Gastrocnemius medialis (tissue), 4 donors: ENCODE data around the gene ICAM5. TPM values are rescaled to one million over a fixed set of nuclear protein-coding genes. Genes with fewer than 3 reads are reported as not detected.

Experiments used
- ATAC-seq, 2 donors: fragments of 150-250 bp; one replicate each; pipeline ENCODE4 v1.9.1; 2016
- DNase-seq, 2 donors: peaks; one replicate each; pipeline ENCODE4 v3.0.0-alpha.2; 2019
- H3K27ac ChIP-seq, 4 donors: fragments of 200-600 bp; sonication (generic); 1 replicate in 1 of 4; 2 replicates in 3 of 4; pipeline ENCODE4 v1.5.1; 2016 to 2018; ENCODE audit warnings: mild to moderate bottlenecking in 2 of 4, moderate library complexity in 1 of 4
- H3K27me3 ChIP-seq, 3 donors: fragments of 200-600 bp; sonication (generic) in 2 of 3; 1 replicate in 1 of 3; 2 replicates in 2 of 3; pipeline versions ENCODE4 v1.5.1 to v1.6.0; 2016 to 2019; ENCODE audit warnings: mild to moderate bottlenecking in 1 of 3, moderate library complexity in 1 of 3
- H3K36me3 ChIP-seq, 2 donors: fragments of 200-600 bp; sonication (generic) in 1 of 2; one replicate each; pipeline ENCODE4 v1.5.1; 2017 to 2018
- H3K4me1 ChIP-seq, 2 donors: fragments of 200-600 bp; sonication (generic) in 1 of 2; one replicate each; pipeline ENCODE4 v1.5.1; 2016 to 2017; ENCODE audit warnings: mild to moderate bottlenecking in 2 of 2
- H3K4me3 ChIP-seq, 4 donors: fragments of 200-600 bp; sonication (generic) in 3 of 4; 1 replicate in 1 of 4; 2 replicates in 3 of 4; pipeline ENCODE4 v1.5.1; 2016 to 2019; ENCODE audit warnings: mild to moderate bottlenecking in 2 of 4
- H3K9me3 ChIP-seq, 3 donors: fragments of 200-600 bp; sonication (generic) in 2 of 3; 1 replicate in 1 of 3; 2 replicates in 2 of 3; pipeline ENCODE4 v1.5.1; 2016 to 2019
- CTCF ChIP-seq, 5 experiments: fragments of 450-650 bp in 3 of 5; fragments of 200-600 bp in 2 of 5; sonication (generic) in 2 of 5; IDR thresholded peaks in 4 of 5; conservative IDR thresholded peaks in 1 of 5; 1 replicate in 4 of 5; 2 replicates in 1 of 5; pipeline ENCODE4 v1.5.1; 2016 to 2019; ENCODE audit warnings: antibody characterized with exemption in 5 of 5, mild to moderate bottlenecking in 3 of 5, moderate library complexity in 3 of 5
- POLR2A ChIP-seq, 2 donors: fragments of 450-650 bp; IDR thresholded peaks; one replicate each; pipeline ENCODE4 v1.6.1; 2017; ENCODE audit warnings: antibody characterized with exemption in 2 of 2, mild to moderate bottlenecking in 2 of 2, moderate library complexity in 2 of 2
- in situ Hi-C, 4 donors: fragments of 200-750 bp; cut with MboI; loops; one replicate each; pipeline versions ENCODE4 v1.15.0 to v1.8.0; 2017; ENCODE audit warnings: low sequenced_read_pairs in 4 of 4
- intact Hi-C: fragments of 100-400 bp; cut with DNase I; formaldehyde crosslinking; loops from one replicate; pipeline ENCODE4 v1.15.1; 2023; ENCODE audit warnings: low total_unique reads
- total RNA-seq, 4 donors: library from RNA; depleted of rRNA; stranded (reverse); fragments of >200 nt; gene quantifications; one replicate each; pipeline versions ENCODE4 v1.1.0 to v1.2.3, GENCODE V29; 2016

The ICAM5 gene
- total RNA-seq, 4 donors from 2014 or later: not detected

- TF ChIP-seq POLR2A (IDR thresholded peaks at IDR 0.05) (no peak), CTCF (IDR thresholded peaks at IDR 0.05 in 4 of 5, conservative IDR thresholded peaks at IDR 0.05 in 1 of 5) (no peak)
- no peaks in the 10 kb centered on the region for H3K9me3 ChIP-seq
Observed at GRCh38 chr19:10271543-10272086, 18.1 kb upstream of the ICAM5 start.

DNA sequence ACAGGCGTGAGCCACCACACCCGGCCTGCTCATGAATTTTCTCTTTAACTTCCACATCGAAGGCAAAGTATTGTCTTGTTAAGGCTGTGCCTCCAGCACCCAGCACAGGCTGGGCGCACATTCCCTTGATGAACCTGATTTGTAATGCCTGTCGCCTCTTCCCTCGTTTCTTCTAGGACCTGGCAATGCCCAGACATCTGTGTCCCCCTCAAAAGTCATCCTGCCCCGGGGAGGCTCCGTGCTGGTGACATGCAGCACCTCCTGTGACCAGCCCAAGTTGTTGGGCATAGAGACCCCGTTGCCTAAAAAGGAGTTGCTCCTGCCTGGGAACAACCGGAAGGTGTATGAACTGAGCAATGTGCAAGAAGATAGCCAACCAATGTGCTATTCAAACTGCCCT, 15.2 kb upstream of the ICAM5 start:
- ATAC-seq: no peak
- Histone ChIP-seq H3K4me1 (peaks cover 5 to 20% of the 10 kb centered on the region in 2 donors), H3K27me3 (peaks cover 6 to 17% (median 16%) of the 10 kb centered on the region in 3 donors), H3K4me3 (no peak overlapping the region), H3K36me3 (no peaks in the 10 kb centered on the region), H3K9me3 (no peaks in the 10 kb centered on the region), H3K27ac (no peak overlapping the region)
- DNase-seq: no peak
- intact Hi-C loops (loop anchor here (5.0 kb wide), 1 partner anchor 58 kb away; the partner anchor contains the start of gene RAVER1), in situ Hi-C loops (no loop called here)
- TF ChIP-seq CTCF (IDR thresholded peaks at IDR 0.05 in 4 of 5, conservative IDR thresholded peaks at IDR 0.05 in 1 of 5) (no peak), POLR2A (IDR thresholded peaks at IDR 0.05) (no peak)

More at GRCh38 chr19:10271543-10272086, 18.1 kb upstream of the ICAM5 start:
- peaks cover 7 to 24% (median 18%) of the 10 kb centered on the region in 3 donors for H3K27me3 ChIP-seq
- H3K4me3 ChIP-seq: peak overlapping the region; percentile 49 to 60 (median 56)
- DNase-seq (no peak), ATAC-seq (peak in 1 of 2 donors; percentile 4)
- H3K36me3 ChIP-seq: no peaks in the 10 kb centered on the region
- intact Hi-C loops: loop anchor here (5.0 kb wide), 1 partner anchor 61 kb away; the partner anchor contains the start of gene RAVER1
- H3K27ac ChIP-seq: peak overlapping the region; percentile 75 to 84 (median 78)
- in situ Hi-C loops: no loop called here
- H3K4me1 ChIP-seq: peaks cover 5 to 21% of the 10 kb centered on the region in 2 donors

GRCh38 chr19:10277795-10278589, 11.8 kb upstream of the ICAM5 start:
- DNase-seq (no peak), ATAC-seq (no peak)
- Histone ChIP-seq H3K9me3 (no peaks in the 10 kb centered on the region), H3K4me3 (no peak overlapping the region), H3K4me1 (no peaks in the 10 kb centered on the region), H3K27ac (no peak overlapping the region), H3K27me3 (no peaks in the 10 kb centered on the region), H3K36me3 (no peaks in the 10 kb centered on the region)
- in situ Hi-C loops (no loop called here), intact Hi-C loops (no loop called here)
- no peak for TF ChIP-seq POLR2A (IDR thresholded peaks at IDR 0.05)
- TF ChIP-seq CTCF (IDR thresholded peaks at IDR 0.05 in 4 of 5, conservative IDR thresholded peaks at IDR 0.05 in 1 of 5): no peak

DNA sequence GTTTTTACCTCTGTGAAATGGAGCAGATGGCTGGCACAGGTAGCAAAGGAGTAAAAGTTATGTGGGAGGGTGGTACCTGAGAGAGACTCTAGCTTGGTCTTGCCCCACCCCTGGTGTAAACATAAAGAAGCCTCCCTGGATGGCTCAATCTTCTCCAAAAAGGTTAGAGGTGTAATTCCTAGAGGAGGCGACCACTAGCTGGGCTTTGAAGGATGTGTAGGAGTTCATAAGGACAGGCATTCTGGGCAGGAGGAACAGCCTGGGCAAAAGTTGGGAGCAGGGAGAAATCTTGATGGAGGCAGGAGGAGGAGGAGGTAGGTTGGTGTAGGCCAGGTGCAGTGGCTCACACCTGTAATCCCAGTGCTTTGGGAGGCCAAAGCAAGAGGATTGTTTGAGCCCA, 10.8 kb upstream of the ICAM5 start:
- peaks cover 0 to 3% of the 10 kb centered on the region in 2 donors for H3K36me3 ChIP-seq
- no peaks in the 10 kb centered on the region for H3K27me3 ChIP-seq
- H3K4me1 ChIP-seq: no peaks in the 10 kb centered on the region
- TF ChIP-seq CTCF (IDR thresholded peaks at IDR 0.05 in 4 of 5, conservative IDR thresholded peaks at IDR 0.05 in 1 of 5) (no peak), POLR2A (IDR thresholded peaks at IDR 0.05) (no peak)
- H3K4me3 ChIP-seq: no peak overlapping the region
- in situ Hi-C loops: no loop called here
- H3K9me3 ChIP-seq: no peaks in the 10 kb centered on the region
- no peak overlapping the region for H3K27ac ChIP-seq
- DNase-seq (no peak), ATAC-seq (no peak)
- intact Hi-C loops: no loop called here
